Adrenal gland (tissue), 19 donors: ENCODE data around the gene PRDM1. TPM values are rescaled to one million over a fixed set of nuclear protein-coding genes. Genes with fewer than 3 reads are reported as not detected.

ENCODE experiments used
- DNase-seq, 7 donors: peaks; one replicate each; pipeline ENCODE4 v3.0.0-alpha.2; 2019 to 2020
- H3K27ac ChIP-seq, 5 donors: fragments of 200-600 bp; sonication (generic) in 4 of 5; 1 replicate in 3 of 5; 2 replicates in 2 of 5; pipeline versions ENCODE4 v1.5.1 to v1.8.0; 2016 to 2020; ENCODE audit warnings: mild to moderate bottlenecking in 1 of 5
- H3K27me3 ChIP-seq: fragments of 200-600 bp; 2 replicates; pipeline ENCODE4 v1.8.0; 2021
- H3K36me3 ChIP-seq, 2 donors: fragments of 200-600 bp; replicated peaks in 1 of 2; 1 replicate in 1 of 2; 2 replicates in 1 of 2; pipeline versions ENCODE4 v1.5.1 to v1.8.0; 2018 to 2022
- H3K4me1 ChIP-seq, 2 donors: fragments of 200-600 bp; replicated peaks in 1 of 2; 1 replicate in 1 of 2; 2 replicates in 1 of 2; pipeline versions ENCODE4 v1.5.1 to v1.8.0; 2018 to 2021
- H3K4me3 ChIP-seq, 4 donors: fragments of 200-600 bp; sonication (generic) in 3 of 4; one replicate each; pipeline ENCODE4 v1.5.1; 2016 to 2018
- H3K9me3 ChIP-seq, 3 donors: fragments of 200-600 bp; sonication (generic) in 1 of 3; replicated peaks in 1 of 3; 1 replicate in 2 of 3; 2 replicates in 1 of 3; pipeline versions ENCODE4 v1.5.1 to v1.8.0; 2016 to 2021
- POLR2A ChIP-seq, 2 donors: fragments of 450-650 bp; IDR thresholded peaks; one replicate each; pipeline ENCODE4 v1.6.1; 2017; ENCODE audit warnings: antibody characterized with exemption in 2 of 2, mild to moderate bottlenecking in 2 of 2, moderate library complexity in 1 of 2
- WGBS, 4 donors: extraction: QIAGEN DNeasy Blood & Tissue Kit in 2 of 4; methylation state at CpG; one replicate each; pipeline versions ENCODE4 v1.1.5 to v1.1.7; 2013 to 2017; 5-methylcytosine and 5-hydroxymethylcytosine counted together
- intact Hi-C, 2 donors: fragments of 100-400 bp; cut with DNase I; formaldehyde crosslinking; loops; one replicate each; pipeline versions ENCODE4 v1.14.1 to v1.15.0; 2022 to 2023
- long read RNA-seq, 10 donors: library from polyadenylated mRNA in 3 of 10; unstranded in 2 of 10; stranded (forward) in 1 of 10; transcript quantifications; one replicate each; pipeline ENCODE4 v2.0.0 and lab custom pipeline, GENCODE V29; 2021 to 2026
- polyA plus RNA-seq, 3 donors: library from polyadenylated mRNA; stranded (reverse); fragments of 200-250 nt in 2 of 3; fragments of 350-450 nt in 1 of 3; fragmentation: Illumina TruSeq in 1 of 3; extraction: RNeasy Lipid Tissue Mini Kit (QIAGEN cat#74804) in 1 of 3; gene quantifications; one replicate each; pipeline ENCODE4 v1.2.3, GENCODE V29; 2013 to 2014
- total RNA-seq, 9 donors: library from RNA; depleted of rRNA in 4 of 9; stranded (reverse); fragments of >200 nt in 4 of 9; fragments of 120-200 nt in 1 of 9; fragmentation: NEBNext Ultra II Directional in 1 of 9; extraction: Animal tissue kit (Norgen Biotek cat#: 25700) in 1 of 9; gene quantifications; one replicate each; pipeline versions ENCODE4 v1.1.0 to v1.2.4, GENCODE V29; 2013 to 2023
- TF ChIP-seq, protein P1 (sequence below), 6 experiments: fragments of 450-650 bp in 4 of 6; fragments of 200-600 bp in 2 of 6; sonication (generic) in 1 of 6; IDR thresholded peaks; 1 replicate in 5 of 6; 2 replicates in 1 of 6; pipeline versions ENCODE4 v1.5.1 to v1.8.0; 2016 to 2021; ENCODE audit warnings: antibody characterized with exemption in 6 of 6, mild to moderate bottlenecking in 2 of 6, moderate library complexity in 1 of 6
- donor health status: healthy with polysubstance abuse.
- donor health status: Bipolar disorder and iron deficiency.
- donor health status: DM: yes; HTN: yes; CAD: no.
- donor health status: DM: no; HTN: no; CAD: no.
- donor health status: DM: no; HTN: no; CAD: no.
- donor health status: DM: yes; HTN: yes; CAD: no.

The PRDM1 gene
- total RNA-seq (1 to 10 TPM in 8 of 9 donors, under 1 TPM in 1; 0.55 to 7.5 (median 3.7) TPM), polyA plus RNA-seq (1 to 10 TPM in 2 of 3 donors, under 1 TPM in 1; 0.40 to 4.1 (median 1.1) TPM)
- long read RNA-seq, donor 1 = 0 reads
- long read RNA-seq, donor 2 = 0 reads
- long read RNA-seq, donor 3 = 0 reads
- long read RNA-seq, donor 4, partial matches to known transcripts = 0 of 2 reads
- long read RNA-seq, donor 4, other reads (novel, unspliced or antisense) = 2 of 2 reads
- long read RNA-seq, donor 5, partial matches to known transcripts = 1 of 1 reads
- long read RNA-seq, donor 5, other reads (novel, unspliced or antisense) = 0 of 1 reads
- long read RNA-seq, donor 6 = 0 reads
- long read RNA-seq, donor 7 = 0 reads
- long read RNA-seq, donor 8 = 0 reads
- long read RNA-seq, donor 9 = 0 reads
- long read RNA-seq, donor 10 = 0 reads

DNA sequence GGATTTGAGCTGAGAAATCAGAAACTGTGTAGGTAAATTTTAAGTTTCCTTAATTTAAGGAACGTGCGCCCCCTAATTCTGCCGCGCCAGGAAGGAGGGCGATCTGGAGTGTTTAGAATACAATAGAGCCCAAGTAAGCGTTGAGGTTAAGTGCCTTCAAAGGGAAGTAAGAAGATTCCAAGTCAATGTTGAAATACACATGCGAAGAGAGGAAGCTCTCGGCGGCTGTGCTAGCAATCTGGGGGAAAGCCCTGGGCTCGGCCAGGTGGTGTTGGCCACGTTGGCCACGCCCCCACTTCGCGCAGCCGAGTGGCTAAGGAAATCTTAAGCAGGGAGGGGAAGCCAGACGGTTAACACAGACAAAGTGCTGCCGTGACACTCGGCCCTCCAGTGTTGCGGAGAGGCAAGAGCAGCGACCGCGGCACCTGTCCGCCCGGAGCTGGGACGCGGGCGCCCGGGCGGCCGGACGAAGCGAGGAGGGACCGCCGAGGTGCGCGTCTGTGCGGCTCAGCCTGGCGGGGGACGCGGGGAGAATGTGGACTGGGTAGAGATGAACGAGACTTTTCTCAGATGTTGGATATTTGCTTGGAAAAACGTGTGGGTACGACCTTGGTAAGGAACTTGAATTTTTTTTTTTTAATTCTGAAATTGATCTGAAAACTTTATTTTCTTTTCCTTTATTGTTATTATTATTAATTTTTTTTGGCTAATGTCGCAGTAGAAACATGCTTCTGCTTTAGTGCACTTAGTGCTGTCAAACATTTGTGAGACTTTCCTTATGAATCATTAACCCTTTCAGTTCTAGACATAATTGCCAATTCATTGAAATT lies at the start of gene PRDM1:
Gene PRDM1, plus strand, starts transcription at position 353 of the 830 bp plus-strand sequence. Its CDS starts 218 bp downstream, at position 571.
- peak within 1 kb of the TSS in 2 of 4 donors; percentile 18 to 54 for H3K4me3 ChIP-seq
- H3K9me3 ChIP-seq = no peaks in the 10 kb centered on the region
- peak; percentile 64 to 82 (median 69) for DNase-seq
- H3K27me3 ChIP-seq = peaks cover 51% of the 10 kb centered on the region
- peaks cover 10 to 17% of the 10 kb centered on the region in 2 donors for H3K4me1 ChIP-seq
- WGBS, 4 donors = 1 to 3% (median 1%) methylated on average over 37 to 44 of the region's 44 CpGs
- TF ChIP-seq, protein P1, sequence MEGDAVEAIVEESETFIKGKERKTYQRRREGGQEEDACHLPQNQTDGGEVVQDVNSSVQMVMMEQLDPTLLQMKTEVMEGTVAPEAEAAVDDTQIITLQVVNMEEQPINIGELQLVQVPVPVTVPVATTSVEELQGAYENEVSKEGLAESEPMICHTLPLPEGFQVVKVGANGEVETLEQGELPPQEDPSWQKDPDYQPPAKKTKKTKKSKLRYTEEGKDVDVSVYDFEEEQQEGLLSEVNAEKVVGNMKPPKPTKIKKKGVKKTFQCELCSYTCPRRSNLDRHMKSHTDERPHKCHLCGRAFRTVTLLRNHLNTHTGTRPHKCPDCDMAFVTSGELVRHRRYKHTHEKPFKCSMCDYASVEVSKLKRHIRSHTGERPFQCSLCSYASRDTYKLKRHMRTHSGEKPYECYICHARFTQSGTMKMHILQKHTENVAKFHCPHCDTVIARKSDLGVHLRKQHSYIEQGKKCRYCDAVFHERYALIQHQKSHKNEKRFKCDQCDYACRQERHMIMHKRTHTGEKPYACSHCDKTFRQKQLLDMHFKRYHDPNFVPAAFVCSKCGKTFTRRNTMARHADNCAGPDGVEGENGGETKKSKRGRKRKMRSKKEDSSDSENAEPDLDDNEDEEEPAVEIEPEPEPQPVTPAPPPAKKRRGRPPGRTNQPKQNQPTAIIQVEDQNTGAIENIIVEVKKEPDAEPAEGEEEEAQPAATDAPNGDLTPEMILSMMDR (IDR thresholded peaks at IDR 0.05) = peak in 2 of 6 experiments; percentile 15 to 28
- peak; percentile 30 to 35 for TF ChIP-seq POLR2A (IDR thresholded peaks at IDR 0.05)
- intact Hi-C loops = no loop called here
- peak within 1 kb of the TSS in 3 of 5 donors; percentile 24 to 79 (median 70) for H3K27ac ChIP-seq
- no peaks in the 10 kb centered on the region for H3K36me3 ChIP-seq

DNA sequence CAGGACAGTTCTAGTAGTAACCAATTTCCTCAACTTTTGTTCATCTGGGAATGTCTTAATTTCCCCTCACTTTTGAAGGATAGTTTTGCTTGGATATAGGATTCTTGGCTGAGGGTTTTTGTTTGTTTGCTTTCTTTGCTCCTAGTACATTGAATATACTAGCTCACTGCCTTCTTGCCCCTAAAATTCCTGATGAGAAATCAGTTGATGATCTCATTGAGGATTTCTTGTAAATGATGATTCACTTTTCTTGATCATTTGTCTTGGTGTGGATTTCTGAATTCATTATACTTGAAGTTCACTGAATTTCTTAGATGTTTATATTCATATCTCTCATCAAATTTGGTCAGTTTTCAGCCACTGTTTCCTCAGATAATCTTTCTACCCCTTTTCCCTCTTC lies 49.1 kb upstream of the PRDM1 start:
- TF ChIP-seq, protein P1 (IDR thresholded peaks at IDR 0.05) = no peak
- TF ChIP-seq POLR2A (IDR thresholded peaks at IDR 0.05) = no peak
- intact Hi-C loops = no loop called here
- Histone ChIP-seq H3K9me3 (no peaks in the 10 kb centered on the region), H3K36me3 (no peaks in the 10 kb centered on the region), H3K27ac (no peak overlapping the region), H3K27me3 (no peaks in the 10 kb centered on the region), H3K4me1 (no peaks in the 10 kb centered on the region), H3K4me3 (no peak overlapping the region)
- no peak for DNase-seq

DNA sequence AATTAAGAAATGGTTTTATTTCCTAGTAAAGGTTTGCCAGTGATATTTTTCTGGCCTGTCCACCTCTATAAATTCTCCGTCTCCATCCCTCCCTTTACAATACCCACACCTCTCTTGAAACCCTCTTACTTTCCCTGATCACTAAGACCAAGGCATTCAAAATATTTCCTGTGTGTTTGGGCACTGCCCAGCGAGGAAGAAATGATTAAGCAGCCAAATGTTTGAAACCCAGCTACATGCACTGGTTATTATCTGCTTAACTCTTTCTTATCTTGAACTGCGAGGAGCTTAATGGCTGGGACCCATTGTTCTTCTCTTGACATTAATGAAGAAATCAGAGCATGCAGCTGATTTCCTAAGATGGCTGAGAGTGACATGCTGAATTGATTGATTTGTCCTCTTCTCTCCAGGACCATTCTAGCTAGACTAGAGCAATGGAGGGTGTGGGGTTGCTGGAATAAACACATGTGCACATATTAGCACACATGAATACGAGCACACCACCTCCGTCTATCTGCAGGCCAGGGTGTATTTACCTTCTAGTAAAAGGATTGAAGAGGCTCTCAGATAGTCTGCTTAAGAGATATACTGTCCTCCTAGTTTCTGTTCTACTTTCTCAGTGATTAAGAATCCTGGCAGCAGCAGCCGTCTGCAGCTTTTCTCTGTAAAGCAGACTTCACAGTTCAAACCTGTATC lies 46.1 kb upstream of the PRDM1 start:
- Histone ChIP-seq H3K4me1 (no peaks in the 10 kb centered on the region), H3K36me3 (no peaks in the 10 kb centered on the region), H3K27ac (no peak overlapping the region), H3K9me3 (no peaks in the 10 kb centered on the region), H3K27me3 (no peaks in the 10 kb centered on the region), H3K4me3 (no peak overlapping the region)
- TF ChIP-seq, protein P1 (IDR thresholded peaks at IDR 0.05) = no peak
- no peak for TF ChIP-seq POLR2A (IDR thresholded peaks at IDR 0.05)
- intact Hi-C loops = no loop called here
- DNase-seq = no peak
- 42 to 61% (median 56%) methylated on average over 6 of the region's 6 CpGs for WGBS, 4 donors

DNA sequence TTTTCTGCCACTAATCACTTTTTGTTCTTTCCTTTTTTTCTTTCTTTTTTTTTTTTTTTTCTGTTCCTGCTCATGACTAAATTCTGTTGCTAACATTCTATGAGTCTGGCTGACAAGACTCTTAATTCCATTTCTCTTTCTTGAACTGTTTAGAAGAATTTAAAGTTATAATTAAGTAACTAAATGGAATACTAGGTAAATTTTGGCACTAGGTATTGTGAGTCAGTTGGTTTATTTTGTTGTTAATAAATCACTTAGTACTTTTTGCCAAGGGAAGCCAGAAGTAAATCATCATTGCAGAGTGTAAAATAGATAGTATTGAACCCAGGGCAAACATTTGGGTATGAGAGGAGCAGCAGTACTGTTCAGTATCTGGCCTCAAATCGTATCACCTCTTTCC lies 42.0 kb upstream of the PRDM1 start:
- no peak for DNase-seq
- Histone ChIP-seq H3K27me3 (no peaks in the 10 kb centered on the region), H3K9me3 (no peaks in the 10 kb centered on the region), H3K4me1 (no peaks in the 10 kb centered on the region), H3K27ac (no peak overlapping the region), H3K36me3 (no peaks in the 10 kb centered on the region), H3K4me3 (no peak overlapping the region)
- TF ChIP-seq, protein P1 (IDR thresholded peaks at IDR 0.05) = no peak
- TF ChIP-seq POLR2A (IDR thresholded peaks at IDR 0.05) = no peak
- 64 to 76% (median 69%) methylated on average over 1 of the region's 1 CpG for WGBS, 4 donors
- intact Hi-C loops = no loop called here
